Heart left ventricle (tissue), 13 donors: ENCODE data around the gene TNFAIP3.
"Not testable (repeated sequence)": the region's sequence is repeated elsewhere in the genome, so short reads cannot be mapped to it uniquely, and the experiment has no call there.

Source experiments
- CTCF ChIP-seq, 12 donors: fragments of 200-600 bp; sonication (generic) in 4 of 12; IDR thresholded peaks; one replicate each; pipeline versions ENCODE4 v1.5.0 to v1.8.0; 2018 to 2022; ENCODE audit warnings: antibody characterized with exemption in 12 of 12, mild to moderate bottlenecking in 5 of 12
- POLR2A ChIP-seq, 2 donors: fragments of 450-650 bp; IDR thresholded peaks; one replicate each; pipeline ENCODE4 v1.6.1; 2017; ENCODE audit warnings: antibody characterized with exemption in 2 of 2, mild to moderate bottlenecking in 2 of 2, moderate library complexity in 2 of 2
- donor health status: ischemic (EF 13 %, LVEDD 7.1; RV severe dilation, severe dysfunction).
- donor health status: DM: no; HTN: yes; CAD: no.
- donor health status: DM: no; HTN: no; CAD: no.
- donor health status: ischemic (EF 25% LVEDD 6.9; RV normal size, moderate dysfunction).
- donor health status: ischemic (EF 25% LVEDD 5.7; RV mildly dilated, moderate dysfunction).
- donor health status: ischemic (EF 35%, LVEDD 5.7; RV mildly dilated, moderate dysfunction).
- donor health status: nonischemic (EF 11% LVEDD 7.7; RV severe dilation, severe dysfunction).
- donor health status: DM: yes; HTN: yes; CAD: no.
- donor health status: PGD.
- donor health status: ischemic (EF 29% LVEDD 5.4; RV normal size, mild dysfunction).
- donor health status: nonischemic (EF 23%, LVEDD 6.1; RV moderate dilation, normal function).

DNA sequence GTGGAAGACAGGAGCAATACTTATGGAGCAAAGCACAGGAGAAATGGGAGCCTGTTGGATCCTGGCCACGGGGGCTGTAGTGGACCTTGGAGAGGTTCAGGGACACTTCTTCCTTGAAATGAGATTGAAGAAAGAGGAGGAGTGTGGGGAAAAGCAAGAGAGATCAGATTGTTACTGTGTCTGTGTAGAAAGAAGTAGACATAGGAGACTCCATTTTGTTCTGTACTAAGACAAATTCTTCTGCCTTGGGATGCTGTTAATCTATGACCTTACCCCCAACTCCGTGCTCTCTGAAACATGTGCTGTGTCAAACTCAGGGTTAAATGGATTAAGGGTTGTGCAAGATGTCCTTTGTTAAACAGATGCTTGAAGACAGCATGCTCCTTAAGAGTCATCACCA lies 22.7 kb upstream of the TNFAIP3 start:
- TF ChIP-seq CTCF, POLR2A (IDR thresholded peaks at IDR 0.05): not testable (repeated sequence)
